Measurements from ENCODE around the gene MEF2C. TPM values are rescaled to one million over a fixed set of nuclear protein-coding genes. Genes with fewer than 3 reads are reported as not detected.

MEF2C gene
- total RNA-seq, 2 experiments from 2014 or later, result 0.13 to 0.53 TPM

DNA sequence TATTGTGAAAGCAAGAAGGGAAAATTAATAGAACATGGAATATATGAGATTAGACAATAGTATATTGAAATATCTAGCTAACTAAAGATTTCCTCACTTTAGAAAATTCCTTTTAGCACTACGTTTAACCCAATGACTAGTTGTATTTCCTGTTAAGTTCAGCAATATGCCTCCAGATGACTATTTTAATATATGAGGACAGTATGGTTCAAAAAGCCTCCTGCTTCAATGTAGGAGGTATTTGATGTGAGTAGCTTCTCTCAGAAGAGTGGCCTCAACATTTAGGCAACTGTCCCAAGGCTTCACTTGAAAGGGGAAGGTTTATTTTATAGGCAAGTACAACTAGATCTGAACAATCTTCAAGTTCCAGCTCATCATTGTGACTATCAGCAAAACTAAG lies 2.0 kb upstream of the MEF2C start:
- ATAC-seq (no peak), DNase-seq (no peak)
- peaks cover 27% of the 10 kb centered on the region for H3K4me1 Mint-ChIP-seq (ENCODE audit: low read depth)
- H3K9me3 Mint-ChIP-seq (ENCODE audit: insufficient read depth), result no peaks in the 10 kb centered on the region
- CTCF ChIA-PET, result interaction anchor here (1.0 kb wide), 1 partner anchor 47 kb away, joined by 3 read pairs; no protein-coding TSS in a partner anchor
- no peaks in the 10 kb centered on the region for H3K36me3 Mint-ChIP-seq (ENCODE audit: low read depth)
- H3K27ac Mint-ChIP-seq, result no peak overlapping the region
- H3K27me3 Mint-ChIP-seq (ENCODE audit: low read depth), result peaks cover 64% of the 10 kb centered on the region
- POLR2A ChIA-PET, result no interaction called here
- H3K4me3 Mint-ChIP-seq, result no peak overlapping the region

DNA sequence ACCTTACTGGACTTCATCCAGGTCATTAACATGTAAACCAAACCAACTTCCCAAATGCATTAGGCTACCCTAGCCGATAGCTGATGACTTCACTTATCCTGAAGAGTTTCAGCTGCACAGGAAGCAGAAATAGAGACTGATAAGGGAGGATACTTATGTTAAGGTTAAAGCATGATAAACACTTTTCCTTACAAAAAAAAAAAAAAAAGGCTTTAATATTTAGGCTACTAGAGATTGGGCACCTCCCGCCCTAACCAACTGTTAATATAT lies 1.6 kb upstream of the MEF2C start:
- DNase-seq (no peak), ATAC-seq (no peak)
- Mint-ChIP-seq H3K27ac (no peak overlapping the region), H3K36me3 (ENCODE audit: low read depth) (no peaks in the 10 kb centered on the region), H3K4me1 (ENCODE audit: low read depth) (peaks cover 25% of the 10 kb centered on the region), H3K9me3 (ENCODE audit: insufficient read depth) (no peaks in the 10 kb centered on the region), H3K4me3 (peak overlapping the region; percentile 76), H3K27me3 (ENCODE audit: low read depth) (peaks cover 64% of the 10 kb centered on the region)
- ChIA-PET CTCF (interaction anchor here (1.0 kb wide), 1 partner anchor 46 kb away, joined by 3 read pairs; no protein-coding TSS in a partner anchor), POLR2A (no interaction called here)

DNA sequence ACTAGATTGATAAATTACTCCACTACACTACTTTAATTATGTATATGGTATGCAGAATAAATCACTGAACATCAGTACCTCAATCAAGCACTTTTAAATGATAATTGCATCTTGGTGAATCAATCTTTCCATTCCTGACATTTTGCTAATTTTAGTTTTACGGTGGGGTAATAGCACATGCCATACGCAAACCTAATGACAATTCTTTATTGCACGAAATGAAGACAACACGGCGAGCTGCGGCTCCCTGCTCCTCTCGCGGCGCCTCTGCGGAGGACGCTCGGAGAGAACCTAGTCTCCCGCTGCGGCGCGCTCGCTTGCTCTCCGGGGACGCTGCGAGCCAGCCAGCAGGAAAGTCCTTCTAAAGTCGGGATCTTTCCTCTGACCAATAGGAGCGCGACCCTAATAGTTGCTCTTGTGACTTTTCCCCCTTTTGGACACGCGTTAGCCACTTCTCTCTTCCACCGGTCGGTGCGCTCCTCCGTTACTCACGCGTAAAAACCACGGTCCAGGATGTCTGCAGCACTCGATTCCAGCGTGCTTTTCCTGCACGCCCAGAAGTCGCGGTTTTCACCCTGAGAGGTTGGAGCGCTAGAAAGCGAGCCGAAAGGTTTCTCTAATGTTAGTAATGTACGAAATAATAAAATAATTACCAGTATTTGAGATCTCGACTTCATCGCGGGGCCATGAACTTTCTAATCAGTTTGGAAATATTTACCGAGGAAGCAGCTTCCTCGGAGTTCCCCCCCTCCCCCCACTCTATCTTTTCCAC lies 1.0 kb upstream of the MEF2C start:
- no peaks in the 10 kb centered on the region for H3K9me3 Mint-ChIP-seq (ENCODE audit: insufficient read depth)
- peaks cover 22% of the 10 kb centered on the region for H3K4me1 Mint-ChIP-seq (ENCODE audit: low read depth)
- DNase-seq (peak; percentile 31), ATAC-seq (peak; percentile 68)
- no peak overlapping the region for H3K27ac Mint-ChIP-seq
- ChIA-PET CTCF (interaction anchor here (1.0 to 1.6 kb wide), 2 partner anchors 46 to 155 kb away, joined by 3 read pairs; no protein-coding TSS in a partner anchor), POLR2A (no interaction called here)
- peak overlapping the region; percentile 76 for H3K4me3 Mint-ChIP-seq
- no peaks in the 10 kb centered on the region for H3K36me3 Mint-ChIP-seq (ENCODE audit: low read depth)
- peaks cover 61% of the 10 kb centered on the region for H3K27me3 Mint-ChIP-seq (ENCODE audit: low read depth)

DNA sequence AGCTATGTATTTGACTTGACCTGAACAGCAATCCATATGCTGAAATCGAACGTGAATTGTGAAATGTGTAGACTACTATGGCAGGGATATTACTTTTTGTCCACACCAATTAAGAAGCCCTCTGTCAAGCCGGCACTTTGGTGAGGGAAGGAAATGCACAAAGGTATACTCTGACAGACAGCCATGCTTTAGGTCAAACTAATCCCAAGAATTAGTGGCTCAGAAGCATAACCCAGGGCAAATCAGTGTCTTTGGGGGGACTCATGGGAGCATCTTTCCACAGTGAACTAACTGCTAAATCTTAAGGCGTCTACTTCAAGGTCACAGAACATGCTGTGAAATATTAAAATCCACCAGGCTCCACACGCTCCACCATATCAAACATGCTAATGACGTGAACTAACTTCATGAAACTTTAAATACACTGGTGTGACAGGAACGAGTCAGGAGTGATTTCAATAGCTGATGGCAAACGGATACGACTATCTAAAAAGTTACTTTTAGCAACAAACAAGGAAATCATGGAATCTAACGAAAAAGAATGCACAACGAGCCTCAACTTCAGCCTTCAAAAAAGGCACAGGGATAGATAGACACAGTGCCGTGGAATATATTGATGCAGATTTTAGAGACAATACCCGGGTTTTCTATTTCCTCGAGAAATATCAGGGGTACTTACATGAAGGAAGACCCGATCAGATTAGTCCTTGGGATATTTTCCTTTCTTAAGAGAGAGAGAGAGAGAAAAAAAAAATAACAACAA lies 527 bp downstream of the MEF2C start:
- ChIA-PET CTCF (interaction anchor here (1.6 kb wide), 1 partner anchor 154 kb away, joined by 3 read pairs; no protein-coding TSS in a partner anchor), POLR2A (interaction anchor here (0.6 kb wide), 1 partner anchor 42 kb away, joined by 4 read pairs; no protein-coding TSS in a partner anchor)
- H3K27me3 Mint-ChIP-seq (ENCODE audit: low read depth), result peaks cover 56% of the 10 kb centered on the region
- H3K36me3 Mint-ChIP-seq (ENCODE audit: low read depth), result no peaks in the 10 kb centered on the region
- ATAC-seq (no peak), DNase-seq (no peak)
- no peak overlapping the region for H3K27ac Mint-ChIP-seq
- peak overlapping the region; percentile 76 for H3K4me3 Mint-ChIP-seq
- no peaks in the 10 kb centered on the region for H3K9me3 Mint-ChIP-seq (ENCODE audit: insufficient read depth)
- peaks cover 22% of the 10 kb centered on the region for H3K4me1 Mint-ChIP-seq (ENCODE audit: low read depth)

DNA sequence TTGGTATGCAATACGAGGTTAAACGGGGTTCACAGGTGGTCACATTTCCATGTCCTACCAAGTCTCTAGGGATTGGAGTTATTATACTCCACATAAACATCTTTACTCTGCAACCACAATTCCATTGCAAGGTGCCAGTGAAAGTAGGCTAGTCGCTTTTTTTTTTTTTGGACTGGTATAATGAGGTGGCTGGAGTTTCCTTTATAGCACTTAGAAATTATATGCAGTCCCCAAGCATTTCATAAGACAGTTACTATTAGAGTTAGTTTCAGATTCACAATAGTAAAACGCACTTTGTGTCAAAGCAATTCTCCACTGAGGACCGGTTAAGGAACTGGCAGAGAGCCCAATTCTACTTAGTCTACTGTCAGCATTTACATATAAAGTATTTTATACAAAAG lies 1.4 kb downstream of the MEF2C start:
- ChIA-PET POLR2A (no interaction called here), CTCF (no interaction called here)
- no peaks in the 10 kb centered on the region for H3K36me3 Mint-ChIP-seq (ENCODE audit: low read depth)
- H3K9me3 Mint-ChIP-seq (ENCODE audit: insufficient read depth), result no peaks in the 10 kb centered on the region
- peaks cover 22% of the 10 kb centered on the region for H3K4me1 Mint-ChIP-seq (ENCODE audit: low read depth)
- H3K27ac Mint-ChIP-seq, result no peak overlapping the region
- no peak overlapping the region for H3K4me3 Mint-ChIP-seq
- peaks cover 53% of the 10 kb centered on the region for H3K27me3 Mint-ChIP-seq (ENCODE audit: low read depth)
- ATAC-seq (no peak), DNase-seq (no peak)

DNA sequence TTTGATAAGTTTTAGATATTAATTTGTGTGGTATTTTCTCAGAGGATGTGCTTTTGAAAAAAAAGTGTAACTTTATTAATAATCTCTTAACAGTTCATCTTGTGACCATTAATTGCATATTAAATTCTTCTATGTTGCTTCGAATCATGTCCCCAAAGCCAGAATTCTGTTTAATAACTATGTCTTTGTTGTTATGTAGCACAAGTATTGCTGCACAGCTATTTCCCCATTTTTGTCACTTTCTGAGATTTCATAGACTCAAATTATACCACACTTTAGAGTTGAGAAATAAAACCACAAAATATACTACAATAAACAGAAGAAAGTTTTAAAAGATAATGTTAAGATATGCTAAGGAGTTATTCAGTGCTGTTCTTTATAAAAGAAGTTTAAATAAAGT lies 2.8 kb downstream of the MEF2C start:
- ATAC-seq, result no peak
- H3K4me1 Mint-ChIP-seq (ENCODE audit: low read depth), result peaks cover 21% of the 10 kb centered on the region
- peaks cover 51% of the 10 kb centered on the region for H3K27me3 Mint-ChIP-seq (ENCODE audit: low read depth)
- H3K27ac Mint-ChIP-seq, result no peak overlapping the region
- H3K4me3 Mint-ChIP-seq, result no peak overlapping the region
- no peak for DNase-seq
- H3K36me3 Mint-ChIP-seq (ENCODE audit: low read depth), result no peaks in the 10 kb centered on the region
- no peaks in the 10 kb centered on the region for H3K9me3 Mint-ChIP-seq (ENCODE audit: insufficient read depth)
- CTCF ChIA-PET, result no interaction called here
- POLR2A ChIA-PET, result no interaction called here

DNA sequence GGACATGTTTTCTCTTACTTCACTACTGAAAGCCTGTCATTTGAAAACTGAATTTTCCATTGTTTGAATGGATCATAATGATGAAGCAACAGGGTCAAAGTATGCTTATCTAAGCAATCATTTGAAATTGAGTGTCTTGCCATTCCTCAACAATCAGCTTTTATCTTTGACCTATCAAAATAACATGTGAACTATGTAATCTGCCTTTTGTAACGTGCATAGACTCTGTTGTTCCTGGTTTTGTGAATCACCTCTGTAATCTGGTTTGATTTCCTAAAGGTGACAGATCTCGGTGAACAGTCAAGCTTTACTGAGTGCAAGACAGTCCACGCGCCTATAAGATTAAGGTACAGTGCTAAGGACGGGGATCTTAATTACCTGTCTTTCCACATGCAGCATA lies 3.3 kb downstream of the MEF2C start:
- Mint-ChIP-seq H3K4me3 (no peak overlapping the region), H3K27ac (no peak overlapping the region), H3K4me1 (ENCODE audit: low read depth) (peaks cover 21% of the 10 kb centered on the region), H3K36me3 (ENCODE audit: low read depth) (no peaks in the 10 kb centered on the region), H3K9me3 (ENCODE audit: insufficient read depth) (no peaks in the 10 kb centered on the region), H3K27me3 (ENCODE audit: low read depth) (peaks cover 48% of the 10 kb centered on the region)
- DNase-seq, result no peak
- no peak for ATAC-seq
- POLR2A ChIA-PET, result no interaction called here
- CTCF ChIA-PET, result no interaction called here

DNA sequence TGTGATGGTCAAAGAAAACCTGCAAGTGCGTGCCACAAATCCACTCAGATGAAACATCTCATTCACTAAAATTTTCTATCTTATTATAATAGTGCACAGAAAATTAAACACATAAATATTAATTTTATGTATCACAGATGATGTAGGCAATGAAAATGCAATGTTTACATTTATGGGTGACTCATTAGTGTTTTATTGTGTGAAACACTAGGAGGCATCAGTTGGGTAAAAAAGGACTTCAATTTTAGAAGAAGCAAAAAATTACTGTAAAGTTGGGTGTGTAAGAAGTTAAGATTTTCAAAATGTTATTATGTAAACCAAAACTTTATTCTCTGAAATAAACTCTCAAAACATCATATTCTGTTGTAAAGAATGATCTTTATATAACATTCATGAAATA lies 4.0 kb downstream of the MEF2C start:
- no peaks in the 10 kb centered on the region for H3K9me3 Mint-ChIP-seq (ENCODE audit: insufficient read depth)
- no peak overlapping the region for H3K27ac Mint-ChIP-seq
- POLR2A ChIA-PET, result no interaction called here
- H3K4me1 Mint-ChIP-seq (ENCODE audit: low read depth), result peaks cover 17% of the 10 kb centered on the region
- no peaks in the 10 kb centered on the region for H3K36me3 Mint-ChIP-seq (ENCODE audit: low read depth)
- DNase-seq, result no peak
- H3K27me3 Mint-ChIP-seq (ENCODE audit: low read depth), result peaks cover 42% of the 10 kb centered on the region
- ATAC-seq, result no peak
- CTCF ChIA-PET, result no interaction called here
- no peak overlapping the region for H3K4me3 Mint-ChIP-seq

DNA sequence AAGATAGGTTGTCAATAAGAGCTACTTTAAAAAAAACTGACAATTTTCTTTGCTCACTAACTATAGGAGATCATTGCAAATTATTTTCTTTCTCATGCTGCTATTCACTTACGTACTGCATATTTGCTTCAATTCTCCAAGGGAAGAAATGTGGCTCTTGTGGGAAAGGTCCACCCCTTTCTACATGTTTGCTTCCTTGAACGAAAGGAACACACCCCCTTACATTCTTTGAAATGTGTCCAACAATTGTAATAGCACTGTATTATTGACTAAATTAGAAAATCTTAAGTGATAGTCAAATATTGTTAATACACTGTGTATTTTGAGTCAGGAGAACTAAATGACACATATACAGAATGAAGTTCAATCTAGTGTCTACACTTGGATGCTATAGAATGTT lies 5.2 kb downstream of the MEF2C start:
- POLR2A ChIA-PET, result no interaction called here
- Mint-ChIP-seq H3K4me1 (ENCODE audit: low read depth) (peaks cover 10% of the 10 kb centered on the region), H3K36me3 (ENCODE audit: low read depth) (no peaks in the 10 kb centered on the region), H3K9me3 (ENCODE audit: insufficient read depth) (no peaks in the 10 kb centered on the region), H3K27ac (no peak overlapping the region), H3K4me3 (no peak overlapping the region), H3K27me3 (ENCODE audit: low read depth) (peaks cover 37% of the 10 kb centered on the region)
- ATAC-seq (no peak), DNase-seq (no peak)
- CTCF ChIA-PET, result no interaction called here

DNA sequence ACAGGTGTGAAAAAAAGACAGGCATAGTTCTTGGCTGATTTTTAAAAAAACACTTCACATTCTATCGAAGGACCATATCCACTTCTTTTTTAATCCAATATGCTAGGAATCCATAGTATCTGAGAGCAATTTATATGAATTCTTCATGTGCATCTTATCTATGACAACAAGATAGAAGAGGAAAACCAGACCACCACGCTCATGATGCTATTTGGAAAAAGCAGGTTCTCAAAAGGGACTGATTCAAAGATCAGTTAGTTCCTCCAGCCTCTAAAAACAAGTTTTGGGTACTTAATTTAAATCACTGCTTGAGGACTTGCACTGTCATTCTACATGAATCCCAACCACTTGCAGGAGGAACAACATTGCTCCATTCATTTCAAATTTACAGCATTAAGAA lies 6.3 kb downstream of the MEF2C start:
- H3K9me3 Mint-ChIP-seq (ENCODE audit: insufficient read depth), result no peaks in the 10 kb centered on the region
- DNase-seq (no peak), ATAC-seq (no peak)
- CTCF ChIA-PET, result no interaction called here
- H3K4me3 Mint-ChIP-seq, result no peak overlapping the region
- peaks cover 1% of the 10 kb centered on the region for H3K4me1 Mint-ChIP-seq (ENCODE audit: low read depth)
- H3K27me3 Mint-ChIP-seq (ENCODE audit: low read depth), result peaks cover 30% of the 10 kb centered on the region
- no peaks in the 10 kb centered on the region for H3K36me3 Mint-ChIP-seq (ENCODE audit: low read depth)
- POLR2A ChIA-PET, result no interaction called here
- H3K27ac Mint-ChIP-seq, result no peak overlapping the region

DNA sequence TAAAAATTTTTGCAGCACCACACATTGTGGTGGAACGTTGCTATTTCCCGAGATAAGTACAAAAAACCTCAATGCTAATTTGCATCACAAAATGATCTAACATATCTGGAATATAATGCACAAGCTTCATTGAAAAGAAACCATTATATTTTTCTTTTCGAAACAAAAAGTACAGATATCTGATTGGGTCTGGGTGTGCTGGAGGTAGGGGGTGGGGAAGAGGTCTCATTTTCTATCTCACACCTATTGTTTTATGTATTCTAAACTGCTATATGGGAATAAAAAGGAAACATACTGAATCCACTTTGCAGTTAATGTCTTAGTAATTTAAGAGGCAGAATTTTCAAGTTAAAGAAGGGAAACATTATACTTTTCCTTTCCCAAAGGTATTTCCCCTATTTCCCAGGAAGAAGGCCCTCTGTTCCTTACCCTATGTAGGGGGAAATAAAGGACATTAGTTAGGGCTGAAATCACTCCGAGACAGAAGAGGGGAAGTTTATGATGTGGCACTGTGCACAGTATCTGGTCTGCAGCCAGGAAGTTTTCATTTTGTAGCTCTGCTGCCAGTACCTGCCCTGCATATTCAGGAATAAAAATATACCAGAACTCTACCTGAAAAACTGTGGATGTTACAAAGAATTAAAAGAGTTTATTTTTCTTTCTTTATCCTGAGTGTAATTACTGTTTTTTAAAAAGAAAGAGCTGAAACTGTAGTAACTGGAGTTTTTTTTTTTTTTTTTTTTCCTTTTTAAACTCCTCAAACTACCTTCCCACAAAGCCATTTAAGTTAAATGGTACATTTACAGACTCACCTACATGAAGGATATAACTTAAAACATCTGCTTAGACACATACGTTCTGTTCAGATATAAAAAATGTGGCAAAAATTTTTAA lies 7.4 kb downstream of the MEF2C start:
- ATAC-seq (no peak), DNase-seq (no peak)
- Mint-ChIP-seq H3K27ac (no peak overlapping the region), H3K9me3 (ENCODE audit: insufficient read depth) (no peaks in the 10 kb centered on the region), H3K36me3 (ENCODE audit: low read depth) (no peaks in the 10 kb centered on the region), H3K27me3 (ENCODE audit: low read depth) (peaks cover 28% of the 10 kb centered on the region), H3K4me3 (no peak overlapping the region), H3K4me1 (ENCODE audit: low read depth) (no peaks in the 10 kb centered on the region)
- ChIA-PET CTCF (no interaction called here), POLR2A (no interaction called here)

DNA sequence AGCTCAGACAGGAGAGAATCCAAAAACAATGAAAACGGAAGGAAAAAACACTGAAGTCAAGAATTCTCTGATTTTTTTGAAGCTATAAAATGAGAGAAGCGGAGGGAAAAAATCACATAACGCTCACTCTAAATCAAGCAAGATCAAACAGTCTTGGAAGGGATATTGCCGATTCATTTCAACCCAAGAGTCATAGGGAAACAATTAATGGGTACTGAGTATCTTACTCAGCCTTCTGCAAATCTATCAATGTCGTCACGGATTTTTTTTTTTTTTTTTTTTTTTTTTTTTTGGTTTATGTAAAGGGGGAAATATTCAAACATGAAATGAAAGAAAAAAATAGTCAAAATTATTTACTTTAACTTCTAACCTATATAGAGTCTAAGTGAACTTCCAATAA lies 9.5 kb downstream of the MEF2C start:
- CTCF ChIA-PET, result no interaction called here
- no peak for ATAC-seq
- H3K27ac Mint-ChIP-seq, result no peak overlapping the region
- no peak overlapping the region for H3K4me3 Mint-ChIP-seq
- H3K27me3 Mint-ChIP-seq (ENCODE audit: low read depth), result peaks cover 24% of the 10 kb centered on the region
- POLR2A ChIA-PET, result no interaction called here
- H3K36me3 Mint-ChIP-seq (ENCODE audit: low read depth), result no peaks in the 10 kb centered on the region
- DNase-seq, result no peak
- no peaks in the 10 kb centered on the region for H3K9me3 Mint-ChIP-seq (ENCODE audit: insufficient read depth)
- no peaks in the 10 kb centered on the region for H3K4me1 Mint-ChIP-seq (ENCODE audit: low read depth)

Measured in activated CD8-positive, alpha-beta T cell treated with anti-CD3 and anti-CD28 coated beads, Interleukin-2, amount 10 ng/mL, durations not matched to agents 7 days and 5 days (primary cell).